ENCODE measurements around the gene BAIAP3. TPM values are rescaled to one million over a fixed set of nuclear protein-coding genes. Genes with fewer than 3 reads are reported as not detected.

Gene BAIAP3
- total and polyA plus RNA-seq, 2 experiments from 2014 or later, result 0.23 to 0.86 TPM

GRCh38 chr16:1364510-1364909 lies 31.1 kb downstream of the BAIAP3 start:
- Histone ChIP-seq H4K20me1 (ENCODE audit: insufficient read depth) (no peaks in the 10 kb centered on the region), H3K9ac (no peak overlapping the region), H3F3A (ENCODE audit: insufficient read depth) (no peaks in the 10 kb centered on the region), H3K27me3 (replicated peaks; ENCODE audit: insufficient read depth) (no peaks in the 10 kb centered on the region), H3K4me3 (no peak overlapping the region), H3K9me2 (ENCODE audit: insufficient read depth) (no peaks in the 10 kb centered on the region), H3K36me3 (ENCODE audit: low read depth) (peaks cover 14% of the 10 kb centered on the region), H3K79me2 (ENCODE audit: insufficient read depth) (peaks cover 44% of the 10 kb centered on the region), H3K9me3 (ENCODE audit: low read depth) (no peaks in the 10 kb centered on the region), H3K4me2 (ENCODE audit: unreplicated experiment) (no peak overlapping the region), H3K27ac (no peak overlapping the region), H2AFZ (no peak overlapping the region), H3K4me1 (ENCODE audit: insufficient read depth) (no peaks in the 10 kb centered on the region)
- no peak for DNase-seq
- no peak for TF ChIP-seq EZH2 (IDR thresholded peaks at IDR 0.05; ENCODE audit: insufficient read depth, poor library complexity, severe bottlenecking)
- no peak for TF ChIP-seq EZH2phosphoT487 (IDR thresholded peaks at IDR 0.05; ENCODE audit: insufficient read depth, low read depth)
- 86 to 88% methylated on average over 21 to 22 of the region's 22 CpGs for WGBS, 2 experiments (ENCODE audit: low coverage in 1 of 2, low lambda C conversion rate in 2 of 2, missing lambda C conversion rate in 2 of 2)
- in situ Hi-C loops (cut with MboI), result no loop called here

- no peak for DNase-seq
- H2AFZ ChIP-seq, result no peak overlapping the region
These were observed 32.7 kb downstream of the BAIAP3 start for GRCh38 chr16:1366060-1366711.

GRCh38 chr16:1366712-1367299 lies 33.4 kb downstream of the BAIAP3 start:
- no peaks in the 10 kb centered on the region for H3K4me1 ChIP-seq (ENCODE audit: insufficient read depth)
- no peak overlapping the region for H3K9ac ChIP-seq
- H3K79me2 ChIP-seq (ENCODE audit: insufficient read depth), result peaks cover 21% of the 10 kb centered on the region
- H3K27ac ChIP-seq, result no peak overlapping the region
- H3K27me3 ChIP-seq (replicated peaks; ENCODE audit: insufficient read depth), result no peaks in the 10 kb centered on the region
- H3F3A ChIP-seq (ENCODE audit: insufficient read depth), result no peaks in the 10 kb centered on the region
- whole genome bisulfite sequencing, 2 experiments (ENCODE audit: low coverage in 1 of 2, low lambda C conversion rate in 2 of 2, missing lambda C conversion rate in 2 of 2), result 93 to 94% methylated on average over 16 to 18 of the region's 24 CpGs
- H4K20me1 ChIP-seq (ENCODE audit: insufficient read depth), result no peaks in the 10 kb centered on the region
- H3K9me3 ChIP-seq (ENCODE audit: low read depth), result no peaks in the 10 kb centered on the region
- no peak overlapping the region for H3K4me2 ChIP-seq (ENCODE audit: unreplicated experiment)
- DNase-seq, result no peak
- TF ChIP-seq EZH2 (IDR thresholded peaks at IDR 0.05; ENCODE audit: insufficient read depth, poor library complexity, severe bottlenecking), result no peak
- no peak for TF ChIP-seq EZH2phosphoT487 (IDR thresholded peaks at IDR 0.05; ENCODE audit: insufficient read depth, low read depth)
- H2AFZ ChIP-seq, result no peak overlapping the region
- peaks cover 14% of the 10 kb centered on the region for H3K36me3 ChIP-seq (ENCODE audit: low read depth)
- H3K9me2 ChIP-seq (ENCODE audit: insufficient read depth), result no peaks in the 10 kb centered on the region
- no peak overlapping the region for H3K4me3 ChIP-seq
- in situ Hi-C loops (cut with MboI), result no loop called here

More at GRCh38 chr16:1366060-1366711, 32.7 kb downstream of the BAIAP3 start:
- in situ Hi-C loops (cut with MboI), result no loop called here
- no peak overlapping the region for H3K4me3 ChIP-seq
- no peak overlapping the region for H3K9ac ChIP-seq
- no peaks in the 10 kb centered on the region for H3K9me3 ChIP-seq (ENCODE audit: low read depth)
- no peaks in the 10 kb centered on the region for H3K9me2 ChIP-seq (ENCODE audit: insufficient read depth)
- peaks cover 27% of the 10 kb centered on the region for H3K79me2 ChIP-seq (ENCODE audit: insufficient read depth)
- H3K36me3 ChIP-seq (ENCODE audit: low read depth), result peaks cover 14% of the 10 kb centered on the region
- WGBS, 2 experiments (ENCODE audit: low coverage in 1 of 2, low lambda C conversion rate in 2 of 2, missing lambda C conversion rate in 2 of 2), result 91% methylated on average over 29 of the region's 29 CpGs
- no peaks in the 10 kb centered on the region for H3K27me3 ChIP-seq (replicated peaks; ENCODE audit: insufficient read depth)
- H3K4me1 ChIP-seq (ENCODE audit: insufficient read depth), result no peaks in the 10 kb centered on the region
- no peak overlapping the region for H3K27ac ChIP-seq
- TF ChIP-seq EZH2 (IDR thresholded peaks at IDR 0.05; ENCODE audit: insufficient read depth, poor library complexity, severe bottlenecking) (no peak), EZH2phosphoT487 (IDR thresholded peaks at IDR 0.05; ENCODE audit: insufficient read depth, low read depth) (no peak)
- H3K4me2 ChIP-seq (ENCODE audit: unreplicated experiment), result no peak overlapping the region
- no peaks in the 10 kb centered on the region for H3F3A ChIP-seq (ENCODE audit: insufficient read depth)
- no peaks in the 10 kb centered on the region for H4K20me1 ChIP-seq (ENCODE audit: insufficient read depth)

- Histone ChIP-seq H3K4me3 (no peak overlapping the region), H3K27ac (no peak overlapping the region), H2AFZ (no peak overlapping the region), H3K27me3 (replicated peaks; ENCODE audit: insufficient read depth) (no peaks in the 10 kb centered on the region), H3K36me3 (ENCODE audit: low read depth) (peaks cover 13% of the 10 kb centered on the region), H3K9me3 (ENCODE audit: low read depth) (no peaks in the 10 kb centered on the region), H3F3A (ENCODE audit: insufficient read depth) (no peaks in the 10 kb centered on the region), H3K9ac (no peak overlapping the region), H3K4me1 (ENCODE audit: insufficient read depth) (no peaks in the 10 kb centered on the region), H3K4me2 (ENCODE audit: unreplicated experiment) (no peak overlapping the region), H4K20me1 (ENCODE audit: insufficient read depth) (no peaks in the 10 kb centered on the region), H3K9me2 (ENCODE audit: insufficient read depth) (no peaks in the 10 kb centered on the region), H3K79me2 (ENCODE audit: insufficient read depth) (peaks cover 13% of the 10 kb centered on the region)
- in situ Hi-C loops (cut with MboI), result no loop called here
- DNase-seq, result no peak
- 77 to 78% methylated on average over 18 to 27 of the region's 27 CpGs for WGBS, 2 experiments (ENCODE audit: low coverage in 1 of 2, low lambda C conversion rate in 2 of 2, missing lambda C conversion rate in 2 of 2)
- TF ChIP-seq EZH2phosphoT487 (IDR thresholded peaks at IDR 0.05; ENCODE audit: insufficient read depth, low read depth) (no peak), EZH2 (IDR thresholded peaks at IDR 0.05; ENCODE audit: insufficient read depth, poor library complexity, severe bottlenecking) (no peak)
These were observed 34.2 kb downstream of the BAIAP3 start for GRCh38 chr16:1367486-1368174.
